K562 (cell line): ENCODE data around the gene LILRA5. TPM values are rescaled to one million over a fixed set of nuclear protein-coding genes. Genes with fewer than 3 reads are reported as not detected.

Source experiments
- BCL6 ChIP-seq: fragments of 250-450 bp; sonication (Bioruptor Pico); IDR thresholded peaks from 2 replicates; pipeline ENCODE4 v1.4.0; 2020
- BRF1 ChIP-seq: IDR thresholded peaks from 3 replicates; pipeline ENCODE4 v1.6.1; 2011; ENCODE audit warnings: borderline replicate concordance, mild to moderate bottlenecking; ENCODE audit not compliant: insufficient read length; ENCODE audit errors: extremely low read depth
- HDGF ChIP-seq: fragments of 450-650 bp; IDR thresholded peaks from 2 replicates; pipeline ENCODE4 v1.6.1; 2016
- MCM5 ChIP-seq: fragments of 450-650 bp; IDR thresholded peaks from 2 replicates; pipeline ENCODE4 v1.6.1; 2016; ENCODE audit warnings: low read depth
- MEF2D ChIP-seq: conservative IDR thresholded peaks from 2 replicates; pipeline ENCODE4 v1.6.1; 2016; ENCODE audit warnings: low read depth, missing genetic modification characterization, missing compliant biosample characterization
- PTTG1 ChIP-seq: fragments of 450-650 bp; IDR thresholded peaks from 2 replicates; pipeline ENCODE4 v1.6.1; 2016; ENCODE audit warnings: low read depth, mild to moderate bottlenecking, missing genetic modification characterization, missing compliant biosample characterization
- ZNF696 ChIP-seq: fragments of 250-450 bp; sonication (Bioruptor Pico); conservative IDR thresholded peaks from 2 replicates; pipeline ENCODE4 v1.4.0; 2020; ENCODE audit warnings: mild to moderate bottlenecking, moderate library complexity
- polyA plus RNA-seq, 8 experiments: library from polyadenylated mRNA; depleted of rRNA in 4 of 8; stranded (reverse) in 5 of 8; unstranded in 3 of 8; fragments of >200 nt; fragmentation: Nextera tagmentation in 2 of 8; fragmentation: Illumina TruSeq in 1 of 8; extraction: Ambion mirVana in 2 of 8; extraction: Trizol in 1 of 8; gene quantifications; 2 replicates each; pipeline versions ENCODE4 v1.2.1 to v1.2.3, GENCODE V29; 2011 to 2014; ENCODE audit warnings: inconsistent platforms in 1 of 8, missing spikeins in 1 of 8
- total RNA-seq, 7 experiments: library from RNA; depleted of rRNA in 6 of 7; stranded (reverse); fragments of >200 nt in 6 of 7; fragmentation: Illumina TruSeq in 2 of 7; extraction: Trizol in 2 of 7; gene quantifications; 2 replicates each; pipeline versions ENCODE4 v1.2.1 to v1.2.3, GENCODE V29; 2011 to 2021; ENCODE audit warnings: low replicate concordance in 1 of 7
- TF ChIP-seq, protein P1 (sequence below): fragments of 250-450 bp; sonication (Bioruptor Pico); IDR thresholded peaks from 2 replicates; pipeline ENCODE4 v1.5.0; 2020; ENCODE audit warnings: mild to moderate bottlenecking, borderline replicate concordance
- TF ChIP-seq, protein P2 (sequence below): fragments of 450-650 bp; IDR thresholded peaks from 2 replicates; pipeline ENCODE4 v1.6.1; 2016; ENCODE audit warnings: mild to moderate bottlenecking, moderate library complexity
- TF ChIP-seq, protein P3 (sequence below): conservative IDR thresholded peaks from 2 replicates; pipeline ENCODE4 v1.6.1; 2011; ENCODE audit warnings: low read depth, mild to moderate bottlenecking, low read length; ENCODE audit not compliant: control insufficient read depth
- TF ChIP-seq, protein P4 (sequence below): fragments of 450-650 bp; IDR thresholded peaks from 2 replicates; pipeline ENCODE4 v1.6.1; 2014; ENCODE audit warnings: low read depth, mild to moderate bottlenecking, moderate library complexity, borderline replicate concordance

LILRA5 gene
- total and polyA plus RNA-seq, 9 of the 15 experiments (the other 6 are each of a cell fraction or from before 2014, with no cell fraction given): not detected

DNA sequence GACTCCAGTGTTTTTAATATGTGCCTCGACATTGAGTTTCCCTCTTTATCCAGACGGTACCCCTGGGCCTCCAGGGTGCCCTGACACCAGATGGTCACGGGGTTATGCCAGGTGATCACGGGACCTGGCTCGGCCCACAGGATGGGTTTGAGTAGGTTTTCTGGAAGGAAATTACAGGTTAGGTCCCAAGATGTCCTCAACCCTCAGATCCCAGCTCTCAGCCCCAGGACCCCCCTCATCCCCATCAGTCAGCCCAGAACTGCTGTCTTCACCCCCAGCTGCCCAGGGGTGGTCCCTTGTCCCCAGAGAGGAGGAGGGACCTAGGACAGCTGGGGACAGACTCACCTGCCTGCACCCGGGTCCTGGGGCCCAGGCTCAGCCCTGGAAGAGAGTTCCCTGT, 25.6 kb upstream of the LILRA5 start (continued):
- TF ChIP-seq, protein P1, sequence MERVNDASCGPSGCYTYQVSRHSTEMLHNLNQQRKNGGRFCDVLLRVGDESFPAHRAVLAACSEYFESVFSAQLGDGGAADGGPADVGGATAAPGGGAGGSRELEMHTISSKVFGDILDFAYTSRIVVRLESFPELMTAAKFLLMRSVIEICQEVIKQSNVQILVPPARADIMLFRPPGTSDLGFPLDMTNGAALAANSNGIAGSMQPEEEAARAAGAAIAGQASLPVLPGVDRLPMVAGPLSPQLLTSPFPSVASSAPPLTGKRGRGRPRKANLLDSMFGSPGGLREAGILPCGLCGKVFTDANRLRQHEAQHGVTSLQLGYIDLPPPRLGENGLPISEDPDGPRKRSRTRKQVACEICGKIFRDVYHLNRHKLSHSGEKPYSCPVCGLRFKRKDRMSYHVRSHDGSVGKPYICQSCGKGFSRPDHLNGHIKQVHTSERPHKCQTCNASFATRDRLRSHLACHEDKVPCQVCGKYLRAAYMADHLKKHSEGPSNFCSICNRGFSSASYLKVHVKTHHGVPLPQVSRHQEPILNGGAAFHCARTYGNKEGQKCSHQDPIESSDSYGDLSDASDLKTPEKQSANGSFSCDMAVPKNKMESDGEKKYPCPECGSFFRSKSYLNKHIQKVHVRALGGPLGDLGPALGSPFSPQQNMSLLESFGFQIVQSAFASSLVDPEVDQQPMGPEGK (CRISPR knock-in tag): no peak
- TF ChIP-seq, protein P2, sequence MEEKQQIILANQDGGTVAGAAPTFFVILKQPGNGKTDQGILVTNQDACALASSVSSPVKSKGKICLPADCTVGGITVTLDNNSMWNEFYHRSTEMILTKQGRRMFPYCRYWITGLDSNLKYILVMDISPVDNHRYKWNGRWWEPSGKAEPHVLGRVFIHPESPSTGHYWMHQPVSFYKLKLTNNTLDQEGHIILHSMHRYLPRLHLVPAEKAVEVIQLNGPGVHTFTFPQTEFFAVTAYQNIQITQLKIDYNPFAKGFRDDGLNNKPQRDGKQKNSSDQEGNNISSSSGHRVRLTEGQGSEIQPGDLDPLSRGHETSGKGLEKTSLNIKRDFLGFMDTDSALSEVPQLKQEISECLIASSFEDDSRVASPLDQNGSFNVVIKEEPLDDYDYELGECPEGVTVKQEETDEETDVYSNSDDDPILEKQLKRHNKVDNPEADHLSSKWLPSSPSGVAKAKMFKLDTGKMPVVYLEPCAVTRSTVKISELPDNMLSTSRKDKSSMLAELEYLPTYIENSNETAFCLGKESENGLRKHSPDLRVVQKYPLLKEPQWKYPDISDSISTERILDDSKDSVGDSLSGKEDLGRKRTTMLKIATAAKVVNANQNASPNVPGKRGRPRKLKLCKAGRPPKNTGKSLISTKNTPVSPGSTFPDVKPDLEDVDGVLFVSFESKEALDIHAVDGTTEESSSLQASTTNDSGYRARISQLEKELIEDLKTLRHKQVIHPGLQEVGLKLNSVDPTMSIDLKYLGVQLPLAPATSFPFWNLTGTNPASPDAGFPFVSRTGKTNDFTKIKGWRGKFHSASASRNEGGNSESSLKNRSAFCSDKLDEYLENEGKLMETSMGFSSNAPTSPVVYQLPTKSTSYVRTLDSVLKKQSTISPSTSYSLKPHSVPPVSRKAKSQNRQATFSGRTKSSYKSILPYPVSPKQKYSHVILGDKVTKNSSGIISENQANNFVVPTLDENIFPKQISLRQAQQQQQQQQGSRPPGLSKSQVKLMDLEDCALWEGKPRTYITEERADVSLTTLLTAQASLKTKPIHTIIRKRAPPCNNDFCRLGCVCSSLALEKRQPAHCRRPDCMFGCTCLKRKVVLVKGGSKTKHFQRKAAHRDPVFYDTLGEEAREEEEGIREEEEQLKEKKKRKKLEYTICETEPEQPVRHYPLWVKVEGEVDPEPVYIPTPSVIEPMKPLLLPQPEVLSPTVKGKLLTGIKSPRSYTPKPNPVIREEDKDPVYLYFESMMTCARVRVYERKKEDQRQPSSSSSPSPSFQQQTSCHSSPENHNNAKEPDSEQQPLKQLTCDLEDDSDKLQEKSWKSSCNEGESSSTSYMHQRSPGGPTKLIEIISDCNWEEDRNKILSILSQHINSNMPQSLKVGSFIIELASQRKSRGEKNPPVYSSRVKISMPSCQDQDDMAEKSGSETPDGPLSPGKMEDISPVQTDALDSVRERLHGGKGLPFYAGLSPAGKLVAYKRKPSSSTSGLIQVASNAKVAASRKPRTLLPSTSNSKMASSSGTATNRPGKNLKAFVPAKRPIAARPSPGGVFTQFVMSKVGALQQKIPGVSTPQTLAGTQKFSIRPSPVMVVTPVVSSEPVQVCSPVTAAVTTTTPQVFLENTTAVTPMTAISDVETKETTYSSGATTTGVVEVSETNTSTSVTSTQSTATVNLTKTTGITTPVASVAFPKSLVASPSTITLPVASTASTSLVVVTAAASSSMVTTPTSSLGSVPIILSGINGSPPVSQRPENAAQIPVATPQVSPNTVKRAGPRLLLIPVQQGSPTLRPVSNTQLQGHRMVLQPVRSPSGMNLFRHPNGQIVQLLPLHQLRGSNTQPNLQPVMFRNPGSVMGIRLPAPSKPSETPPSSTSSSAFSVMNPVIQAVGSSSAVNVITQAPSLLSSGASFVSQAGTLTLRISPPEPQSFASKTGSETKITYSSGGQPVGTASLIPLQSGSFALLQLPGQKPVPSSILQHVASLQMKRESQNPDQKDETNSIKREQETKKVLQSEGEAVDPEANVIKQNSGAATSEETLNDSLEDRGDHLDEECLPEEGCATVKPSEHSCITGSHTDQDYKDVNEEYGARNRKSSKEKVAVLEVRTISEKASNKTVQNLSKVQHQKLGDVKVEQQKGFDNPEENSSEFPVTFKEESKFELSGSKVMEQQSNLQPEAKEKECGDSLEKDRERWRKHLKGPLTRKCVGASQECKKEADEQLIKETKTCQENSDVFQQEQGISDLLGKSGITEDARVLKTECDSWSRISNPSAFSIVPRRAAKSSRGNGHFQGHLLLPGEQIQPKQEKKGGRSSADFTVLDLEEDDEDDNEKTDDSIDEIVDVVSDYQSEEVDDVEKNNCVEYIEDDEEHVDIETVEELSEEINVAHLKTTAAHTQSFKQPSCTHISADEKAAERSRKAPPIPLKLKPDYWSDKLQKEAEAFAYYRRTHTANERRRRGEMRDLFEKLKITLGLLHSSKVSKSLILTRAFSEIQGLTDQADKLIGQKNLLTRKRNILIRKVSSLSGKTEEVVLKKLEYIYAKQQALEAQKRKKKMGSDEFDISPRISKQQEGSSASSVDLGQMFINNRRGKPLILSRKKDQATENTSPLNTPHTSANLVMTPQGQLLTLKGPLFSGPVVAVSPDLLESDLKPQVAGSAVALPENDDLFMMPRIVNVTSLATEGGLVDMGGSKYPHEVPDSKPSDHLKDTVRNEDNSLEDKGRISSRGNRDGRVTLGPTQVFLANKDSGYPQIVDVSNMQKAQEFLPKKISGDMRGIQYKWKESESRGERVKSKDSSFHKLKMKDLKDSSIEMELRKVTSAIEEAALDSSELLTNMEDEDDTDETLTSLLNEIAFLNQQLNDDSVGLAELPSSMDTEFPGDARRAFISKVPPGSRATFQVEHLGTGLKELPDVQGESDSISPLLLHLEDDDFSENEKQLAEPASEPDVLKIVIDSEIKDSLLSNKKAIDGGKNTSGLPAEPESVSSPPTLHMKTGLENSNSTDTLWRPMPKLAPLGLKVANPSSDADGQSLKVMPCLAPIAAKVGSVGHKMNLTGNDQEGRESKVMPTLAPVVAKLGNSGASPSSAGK: no peak
- TF ChIP-seq BRF1 (no peak), MCM5 (no peak), HDGF (no peak), ZNF696 (CRISPR knock-in tag) (no peak), MEF2D (tag) (no peak), BCL6 (no peak), PTTG1 (tag) (no peak)
- TF ChIP-seq, protein P3, sequence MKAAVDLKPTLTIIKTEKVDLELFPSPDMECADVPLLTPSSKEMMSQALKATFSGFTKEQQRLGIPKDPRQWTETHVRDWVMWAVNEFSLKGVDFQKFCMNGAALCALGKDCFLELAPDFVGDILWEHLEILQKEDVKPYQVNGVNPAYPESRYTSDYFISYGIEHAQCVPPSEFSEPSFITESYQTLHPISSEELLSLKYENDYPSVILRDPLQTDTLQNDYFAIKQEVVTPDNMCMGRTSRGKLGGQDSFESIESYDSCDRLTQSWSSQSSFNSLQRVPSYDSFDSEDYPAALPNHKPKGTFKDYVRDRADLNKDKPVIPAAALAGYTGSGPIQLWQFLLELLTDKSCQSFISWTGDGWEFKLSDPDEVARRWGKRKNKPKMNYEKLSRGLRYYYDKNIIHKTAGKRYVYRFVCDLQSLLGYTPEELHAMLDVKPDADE: no peak
- TF ChIP-seq, protein P4, sequence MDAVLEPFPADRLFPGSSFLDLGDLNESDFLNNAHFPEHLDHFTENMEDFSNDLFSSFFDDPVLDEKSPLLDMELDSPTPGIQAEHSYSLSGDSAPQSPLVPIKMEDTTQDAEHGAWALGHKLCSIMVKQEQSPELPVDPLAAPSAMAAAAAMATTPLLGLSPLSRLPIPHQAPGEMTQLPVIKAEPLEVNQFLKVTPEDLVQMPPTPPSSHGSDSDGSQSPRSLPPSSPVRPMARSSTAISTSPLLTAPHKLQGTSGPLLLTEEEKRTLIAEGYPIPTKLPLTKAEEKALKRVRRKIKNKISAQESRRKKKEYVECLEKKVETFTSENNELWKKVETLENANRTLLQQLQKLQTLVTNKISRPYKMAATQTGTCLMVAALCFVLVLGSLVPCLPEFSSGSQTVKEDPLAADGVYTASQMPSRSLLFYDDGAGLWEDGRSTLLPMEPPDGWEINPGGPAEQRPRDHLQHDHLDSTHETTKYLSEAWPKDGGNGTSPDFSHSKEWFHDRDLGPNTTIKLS: no peak
